SK-N-MC (cell line): ENCODE measurements around the gene FYB2.

Source experiments
- EZH2 ChIP-seq: fragments of 200-600 bp; sonication (generic); IDR thresholded peaks from one replicate; pipeline ENCODE4 v1.6.1; 2017; ENCODE audit warnings: antibody characterized with exemption
- FOXP2 ChIP-seq: optimal IDR thresholded peaks from 2 replicates; pipeline ENCODE3; 2011; ENCODE audit warnings: mild to moderate bottlenecking, moderate library complexity; ENCODE audit not compliant: insufficient read depth; ENCODE audit errors: extremely low read length, control extremely low read depth
- POLR2AphosphoS5 ChIP-seq: IDR thresholded peaks from 2 replicates; pipeline ENCODE4 v1.6.1; 2012; ENCODE audit warnings: mild to moderate bottlenecking, low read depth, low read length, borderline replicate concordance

DNA sequence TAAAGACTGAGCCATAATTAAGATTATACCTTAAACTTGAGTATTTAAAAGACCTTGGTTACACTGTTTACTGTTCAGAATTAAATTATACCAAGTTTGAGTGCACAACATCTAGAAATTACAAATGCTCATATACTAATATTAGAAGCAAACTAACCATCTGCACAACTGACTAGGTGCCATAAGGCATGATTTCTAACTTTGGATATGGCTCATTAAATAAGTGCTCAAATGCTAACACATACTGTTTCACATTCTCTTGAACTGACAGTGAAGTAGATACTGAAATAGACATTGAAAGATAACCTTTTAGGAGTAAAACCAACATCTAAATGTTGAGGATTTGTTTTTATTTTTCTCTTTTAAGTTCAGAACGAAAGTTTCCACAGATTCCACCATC, 100.0 kb downstream of the FYB2 start:
- no peak for TF ChIP-seq POLR2AphosphoS5
- TF ChIP-seq EZH2 = no peak
- TF ChIP-seq FOXP2 = no peak
